DOHH2 (cell line): ENCODE results near the gene IP6K1.
A peak's percentile ranks its signal among the peaks of the same experiment; 100 is the strongest.

Experiments
- H3F3A ChIP-seq: fragments of 200-600 bp; sonication (generic), shearing (Covaris generic); 2 replicates; pipeline ENCODE4 v1.6.0; 2016; ENCODE audit warnings: antibody characterized with exemption, mild to moderate bottlenecking; ENCODE audit not compliant: control insufficient read depth, insufficient read depth
- H3K27ac ChIP-seq: fragments of 200-600 bp; sonication (generic); 2 replicates; pipeline ENCODE4 v1.5.1; 2014; ENCODE audit warnings: low read depth, mild to moderate bottlenecking, low read length, moderate library complexity
- H3K27me3 ChIP-seq: fragments of 200-600 bp; sonication (generic); 2 replicates; pipeline ENCODE4 v1.6.1; 2014; ENCODE audit warnings: mild to moderate bottlenecking, low read length, mixed read lengths; ENCODE audit not compliant: control insufficient read depth
- H3K36me3 ChIP-seq: fragments of 200-600 bp; sonication (generic); 2 replicates; pipeline ENCODE4 v1.6.1; 2014; ENCODE audit warnings: mild to moderate bottlenecking, low read length, moderate library complexity, mixed read lengths; ENCODE audit not compliant: control insufficient read depth
- H3K4me1 ChIP-seq: fragments of 200-600 bp; sonication (generic); 2 replicates; pipeline ENCODE4 v1.6.1; 2014; ENCODE audit warnings: mild to moderate bottlenecking, low read length, mixed read lengths; ENCODE audit not compliant: control insufficient read depth
- H3K4me2 ChIP-seq: fragments of 200-600 bp; sonication (generic); 2 replicates; pipeline ENCODE4 v1.6.0; 2014; ENCODE audit warnings: mild to moderate bottlenecking, low read length, moderate library complexity
- H3K4me3 ChIP-seq: fragments of 200-600 bp; sonication (generic); 2 replicates; pipeline ENCODE4 v1.5.1; 2014; ENCODE audit warnings: mild to moderate bottlenecking, low read length, mixed read lengths
- H3K79me2 ChIP-seq: fragments of 200-600 bp; sonication (generic); 2 replicates; pipeline ENCODE4 v1.6.1; 2014; ENCODE audit warnings: mild to moderate bottlenecking, low read length, mixed read lengths; ENCODE audit not compliant: control insufficient read depth
- H3K9me2 ChIP-seq: fragments of 200-600 bp; sonication (generic); replicated peaks from 2 replicates; pipeline ENCODE4 v1.6.1; 2014; ENCODE audit warnings: mild to moderate bottlenecking, low read length, mixed read lengths; ENCODE audit not compliant: control insufficient read depth
- H3K9me3 ChIP-seq: fragments of 200-600 bp; sonication (generic); 2 replicates; pipeline ENCODE4 v1.6.1; 2014; ENCODE audit warnings: antibody characterized with exemption, low read length, mixed read lengths; ENCODE audit not compliant: control insufficient read depth, insufficient read depth
- H4K20me1 ChIP-seq: fragments of 200-600 bp; sonication (generic); 2 replicates; pipeline ENCODE4 v1.6.0; 2014; ENCODE audit warnings: low read depth, mild to moderate bottlenecking, antibody characterized with exemption, low read length, moderate library complexity; ENCODE audit not compliant: control insufficient read depth, insufficient read depth
- EZH2phosphoT487 ChIP-seq: fragments of 200-600 bp; sonication (generic); IDR thresholded peaks from 2 replicates; pipeline ENCODE4 v1.6.1; 2017; ENCODE audit warnings: borderline replicate concordance, mild to moderate bottlenecking, antibody characterized with exemption, low read length, moderate library complexity, mixed read lengths
- TF ChIP-seq, protein P1 (sequence below): fragments of 200-600 bp; sonication (generic); IDR thresholded peaks from one replicate; pipeline ENCODE4 v1.5.1; 2014; ENCODE audit warnings: antibody characterized with exemption, mild to moderate bottlenecking, low read depth, low read length; ENCODE audit not compliant: poor library complexity, severe bottlenecking

Gene IP6K1

DNA sequence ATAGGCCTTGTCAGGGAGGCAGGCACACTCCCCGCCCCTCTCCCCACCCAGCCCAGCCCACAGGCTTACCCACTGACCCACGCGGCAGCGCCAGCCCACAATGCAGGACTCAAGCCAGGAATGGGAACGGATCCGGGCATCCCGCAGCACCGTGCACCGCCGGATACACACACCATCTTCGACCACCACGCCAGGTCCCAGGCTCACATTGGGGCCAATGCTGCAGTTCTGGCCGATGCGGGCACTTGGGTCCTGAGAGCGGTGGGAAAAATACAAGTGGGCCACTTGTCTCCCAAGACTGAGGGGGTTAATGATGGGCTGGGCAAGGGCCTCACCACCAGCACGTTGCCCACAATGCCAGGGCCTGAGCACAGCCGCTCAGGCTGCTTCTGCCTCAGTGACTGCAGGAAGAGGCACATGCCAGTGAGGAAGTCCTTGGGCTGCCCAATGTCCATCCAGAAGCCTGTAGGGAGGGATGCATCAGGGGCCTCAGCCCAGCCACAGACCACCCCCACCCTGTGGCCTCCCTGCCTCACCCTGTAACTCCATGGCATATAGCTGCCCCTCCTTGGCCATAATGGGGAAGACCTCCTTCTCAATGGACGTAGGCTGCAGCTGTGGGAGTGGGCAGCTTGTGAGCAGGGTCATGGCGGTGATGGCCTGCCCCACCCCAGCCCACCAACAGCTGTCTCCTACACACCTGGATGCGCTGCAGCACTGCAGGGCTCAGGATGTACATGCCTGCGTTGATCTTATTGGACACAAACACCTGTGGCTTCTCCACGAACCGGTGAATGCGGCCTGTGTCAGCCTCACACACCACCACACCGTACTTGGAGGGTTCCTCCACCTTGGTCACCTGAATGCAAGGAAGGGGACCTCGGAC, 64.2 kb downstream of the IP6K1 start:
- TF ChIP-seq, protein P1, sequence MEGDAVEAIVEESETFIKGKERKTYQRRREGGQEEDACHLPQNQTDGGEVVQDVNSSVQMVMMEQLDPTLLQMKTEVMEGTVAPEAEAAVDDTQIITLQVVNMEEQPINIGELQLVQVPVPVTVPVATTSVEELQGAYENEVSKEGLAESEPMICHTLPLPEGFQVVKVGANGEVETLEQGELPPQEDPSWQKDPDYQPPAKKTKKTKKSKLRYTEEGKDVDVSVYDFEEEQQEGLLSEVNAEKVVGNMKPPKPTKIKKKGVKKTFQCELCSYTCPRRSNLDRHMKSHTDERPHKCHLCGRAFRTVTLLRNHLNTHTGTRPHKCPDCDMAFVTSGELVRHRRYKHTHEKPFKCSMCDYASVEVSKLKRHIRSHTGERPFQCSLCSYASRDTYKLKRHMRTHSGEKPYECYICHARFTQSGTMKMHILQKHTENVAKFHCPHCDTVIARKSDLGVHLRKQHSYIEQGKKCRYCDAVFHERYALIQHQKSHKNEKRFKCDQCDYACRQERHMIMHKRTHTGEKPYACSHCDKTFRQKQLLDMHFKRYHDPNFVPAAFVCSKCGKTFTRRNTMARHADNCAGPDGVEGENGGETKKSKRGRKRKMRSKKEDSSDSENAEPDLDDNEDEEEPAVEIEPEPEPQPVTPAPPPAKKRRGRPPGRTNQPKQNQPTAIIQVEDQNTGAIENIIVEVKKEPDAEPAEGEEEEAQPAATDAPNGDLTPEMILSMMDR = no peak
- TF ChIP-seq EZH2phosphoT487 = no peak
- Histone ChIP-seq H3K79me2 (peaks cover 31% of the 10 kb centered on the region), H3K4me2 (peak overlapping the region; percentile 59), H3K36me3 (peaks cover 65% of the 10 kb centered on the region), H3F3A (peaks cover 7% of the 10 kb centered on the region), H3K9me3 (no peaks in the 10 kb centered on the region), H3K27ac (no peak overlapping the region), H3K27me3 (no peaks in the 10 kb centered on the region), H3K4me3 (peak overlapping the region; percentile 90), H3K4me1 (peaks cover 53% of the 10 kb centered on the region), H4K20me1 (no peaks in the 10 kb centered on the region), H3K9me2 (no peaks in the 10 kb centered on the region)

DNA sequence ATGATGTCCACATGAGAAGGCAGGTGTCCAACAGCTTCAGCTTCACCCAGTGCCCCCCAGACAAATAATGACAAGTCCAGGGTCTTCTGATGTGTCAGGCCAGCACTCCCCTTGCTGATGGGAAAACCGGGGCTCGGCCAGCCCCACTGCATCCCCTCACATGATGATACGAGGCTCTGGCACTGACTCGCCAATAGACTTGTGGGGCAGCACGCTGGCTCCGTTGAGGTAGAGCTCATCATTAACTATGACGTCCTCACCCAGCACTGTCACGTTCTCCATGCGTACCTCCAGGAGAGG, 64.8 kb downstream of the IP6K1 start:
- no peak for TF ChIP-seq EZH2phosphoT487
- TF ChIP-seq, protein P1 = no peak
- Histone ChIP-seq H3K36me3 (peaks cover 64% of the 10 kb centered on the region), H3K9me2 (no peaks in the 10 kb centered on the region), H3K4me1 (peaks cover 47% of the 10 kb centered on the region), H3K4me3 (no peak overlapping the region), H3K27me3 (no peaks in the 10 kb centered on the region), H3K27ac (no peak overlapping the region), H3K4me2 (no peak overlapping the region), H3F3A (peaks cover 7% of the 10 kb centered on the region), H3K79me2 (peaks cover 29% of the 10 kb centered on the region), H4K20me1 (no peaks in the 10 kb centered on the region), H3K9me3 (no peaks in the 10 kb centered on the region)

DNA sequence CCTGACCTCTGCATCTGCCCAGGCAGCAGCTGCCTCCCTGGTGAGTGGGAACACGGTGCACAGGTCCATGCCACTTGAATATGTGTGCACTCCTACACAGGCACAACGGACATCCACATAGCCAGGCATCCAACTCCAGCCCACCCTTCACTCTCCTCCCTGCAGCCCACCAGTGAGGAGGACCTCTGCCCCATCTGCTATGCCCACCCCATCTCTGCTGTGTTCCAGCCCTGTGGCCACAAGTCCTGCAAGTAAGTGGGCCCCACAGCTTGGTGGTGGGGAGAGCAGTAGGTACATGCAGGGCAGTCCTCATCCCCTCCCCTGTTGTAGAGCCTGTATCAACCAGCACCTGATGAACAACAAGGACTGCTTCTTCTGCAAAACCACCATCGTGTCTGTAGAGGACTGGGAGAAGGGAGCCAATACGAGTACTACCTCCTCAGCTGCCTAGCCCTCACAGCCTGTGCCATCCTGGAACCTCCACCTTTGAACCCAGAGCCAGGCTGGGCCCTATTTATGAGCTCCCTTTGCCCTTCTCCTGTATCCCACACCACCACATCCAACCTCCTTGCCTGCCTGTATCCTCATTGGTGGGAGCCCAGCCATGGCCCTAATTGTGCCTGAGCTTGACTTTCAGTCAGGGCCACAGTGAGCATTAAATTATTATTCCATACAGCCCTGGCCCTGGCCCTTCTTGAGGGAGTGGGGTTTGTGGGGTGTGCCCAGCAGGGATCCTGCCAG, 65.3 kb downstream of the IP6K1 start:
- Histone ChIP-seq H4K20me1 (no peaks in the 10 kb centered on the region), H3K36me3 (peaks cover 58% of the 10 kb centered on the region), H3K9me2 (no peaks in the 10 kb centered on the region), H3K27me3 (no peaks in the 10 kb centered on the region), H3K27ac (no peak overlapping the region), H3K4me1 (peaks cover 42% of the 10 kb centered on the region), H3K9me3 (no peaks in the 10 kb centered on the region), H3K4me3 (no peak overlapping the region), H3F3A (peaks cover 7% of the 10 kb centered on the region), H3K79me2 (peaks cover 28% of the 10 kb centered on the region), H3K4me2 (no peak overlapping the region)
- no peak for TF ChIP-seq EZH2phosphoT487
- TF ChIP-seq, protein P1 = no peak
